HT1080 (cell line): ENCODE results near the gene TMEM215. TPM values are rescaled to one million over a fixed set of nuclear protein-coding genes. Genes with fewer than 3 reads are reported as not detected.
"Not testable (repeated sequence)": the region's sequence is repeated elsewhere in the genome, so short reads cannot be mapped to it uniquely, and the experiment has no call there.

Source experiments
- DNase-seq: peaks from one replicate; pipeline ENCODE4 v3.0.0-alpha.2; 2015; ENCODE audit warnings: low read depth
- polyA plus RNA-seq, 2 experiments: library from polyadenylated mRNA; depleted of rRNA; stranded (reverse); fragments of >200 nt; gene quantifications; 2 replicates each; pipeline ENCODE4 v1.2.3, GENCODE V29; 2015
- total RNA-seq: library from RNA; depleted of rRNA; stranded (reverse); fragments of >200 nt; shearing (Covaris generic); gene quantifications from 2 replicates; pipeline ENCODE4 v1.2.3, GENCODE V29; 2014; rRNA removed

The TMEM215 gene
- total RNA-seq, result not detected in 2 replicates
- polyA plus RNA-seq (2015; cell fraction: cytosol; rRNA removed), result 0.02 TPM in 1 of 2 replicates, not detected in the other
- not detected in 2 replicates for polyA plus RNA-seq (2015; cell fraction: nucleus; rRNA removed)

- no peak for DNase-seq
Observed at GRCh38 chr9:32783168-32783891, at the start of gene TMEM215. Gene TMEM215, plus strand, starts transcription at chr9:32783540. Its CDS starts 644 bp downstream, at chr9:32784184.

GRCh38 chr9:32735476-32735875 lies 47.9 kb upstream of the TMEM215 start:
- DNase-seq, result no peak

GRCh38 chr9:32737378-32737777 lies 46.0 kb upstream of the TMEM215 start:
- DNase-seq, result no peak

GRCh38 chr9:32738501-32739172 lies 44.7 kb upstream of the TMEM215 start:
- DNase-seq, result peak; percentile 72

GRCh38 chr9:32741706-32742105 lies 41.6 kb upstream of the TMEM215 start:
- DNase-seq, result peak; percentile 32

- peak; percentile 72 for DNase-seq
Observed at GRCh38 chr9:32742296-32742695, 41.0 kb upstream of the TMEM215 start.

- no peak for DNase-seq
Observed at GRCh38 chr9:32748013-32748412, 35.3 kb upstream of the TMEM215 start.

- no peak for DNase-seq
Observed at GRCh38 chr9:32755730-32756129, 27.6 kb upstream of the TMEM215 start.

GRCh38 chr9:32764139-32764538 lies 19.2 kb upstream of the TMEM215 start:
- DNase-seq, result no peak

GRCh38 chr9:32775283-32775682 lies 8.1 kb upstream of the TMEM215 start:
- no peak for DNase-seq

GRCh38 chr9:32776201-32776600 lies 7.1 kb upstream of the TMEM215 start:
- DNase-seq, result no peak

GRCh38 chr9:32782476-32783167 lies 718 bp upstream of the TMEM215 start:
- DNase-seq, result no peak

- no peak for DNase-seq
Observed at GRCh38 chr9:32787816-32788215, 4.5 kb downstream of the TMEM215 start.

GRCh38 chr9:32796015-32796414 lies 12.7 kb downstream of the TMEM215 start:
- DNase-seq, result not testable (repeated sequence)

GRCh38 chr9:32801530-32801929 lies 18.2 kb downstream of the TMEM215 start:
- DNase-seq, result no peak

- DNase-seq, result no peak
Observed at GRCh38 chr9:32807217-32807616, 23.9 kb downstream of the TMEM215 start.

- peak; percentile 7 for DNase-seq
Observed at GRCh38 chr9:32811246-32811645, 27.9 kb downstream of the TMEM215 start.

GRCh38 chr9:32820322-32820721 lies 37.0 kb downstream of the TMEM215 start:
- DNase-seq, result no peak

GRCh38 chr9:32823101-32823500 lies 39.8 kb downstream of the TMEM215 start:
- no peak for DNase-seq

- DNase-seq, result no peak
Observed at GRCh38 chr9:32823551-32823950, 40.2 kb downstream of the TMEM215 start.

GRCh38 chr9:32825203-32825602 lies 41.9 kb downstream of the TMEM215 start:
- no peak for DNase-seq

- no peak for DNase-seq
Observed at GRCh38 chr9:32828861-32829260, 45.5 kb downstream of the TMEM215 start.
